NAMALWA (cell line): Measurements from ENCODE around the gene LRIG2.

Experiments
- DNase-seq: peaks from one replicate; pipeline ENCODE4 v3.0.0-alpha.2; 2015; ENCODE audit warnings: low spot score

LRIG2 gene

GRCh38 chr1:113170519-113170918 is 97.5 kb downstream of the LRIG2 start:
- DNase-seq: no peak

GRCh38 chr1:113178106-113178505 is 105.1 kb downstream of the LRIG2 start:
- no peak for DNase-seq

GRCh38 chr1:113178522-113178921 is 105.5 kb downstream of the LRIG2 start:
- DNase-seq: no peak
